HG03469 (cell line): Measurements from ENCODE around the gene FMN2.
"Not testable (repeated sequence)": the region's sequence is repeated elsewhere in the genome, so short reads cannot be mapped to it uniquely, and the experiment has no call there.

ENCODE experiments used
- ATAC-seq: cut with Tn5 transposase; IDR thresholded peaks from one replicate; pipeline ENCODE4 v1.9.1; 2021; ENCODE audit warnings: mild to moderate bottlenecking, moderate library complexity, moderate number of reproducible peaks; ENCODE audit not compliant: unreplicated experiment

The FMN2 gene

DNA sequence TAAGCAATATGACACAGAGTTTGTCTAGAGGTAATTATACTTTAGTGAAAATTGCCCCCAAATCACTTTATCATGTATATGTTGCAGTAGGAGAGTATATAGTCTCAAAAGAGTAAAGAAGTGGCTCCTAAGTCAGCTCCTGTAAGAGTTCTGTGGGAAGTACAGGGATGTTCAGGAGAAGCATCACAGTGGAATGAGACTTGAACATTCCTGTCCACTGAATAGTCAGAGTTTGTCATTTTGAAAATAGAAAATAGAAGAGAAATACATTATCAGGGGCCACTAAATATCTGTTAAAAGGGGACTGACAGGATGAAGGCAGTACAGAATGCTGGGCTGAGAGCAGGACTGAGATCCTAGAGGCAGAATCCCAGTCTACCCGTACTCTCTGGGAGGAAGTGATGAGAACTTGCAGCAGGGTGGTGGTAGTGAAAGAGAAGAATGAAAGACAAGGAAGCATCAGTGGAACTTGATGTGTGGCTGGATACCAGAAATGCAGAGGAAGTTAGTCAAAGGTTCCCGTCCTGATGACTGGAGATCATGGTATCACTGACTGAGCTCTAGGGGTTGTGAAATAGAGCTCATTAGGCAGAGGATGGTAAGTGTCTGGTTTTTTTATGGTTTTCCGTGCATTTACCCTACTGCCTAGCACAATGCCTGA lies 153.4 kb downstream of the FMN2 start:
- no peak for ATAC-seq

DNA sequence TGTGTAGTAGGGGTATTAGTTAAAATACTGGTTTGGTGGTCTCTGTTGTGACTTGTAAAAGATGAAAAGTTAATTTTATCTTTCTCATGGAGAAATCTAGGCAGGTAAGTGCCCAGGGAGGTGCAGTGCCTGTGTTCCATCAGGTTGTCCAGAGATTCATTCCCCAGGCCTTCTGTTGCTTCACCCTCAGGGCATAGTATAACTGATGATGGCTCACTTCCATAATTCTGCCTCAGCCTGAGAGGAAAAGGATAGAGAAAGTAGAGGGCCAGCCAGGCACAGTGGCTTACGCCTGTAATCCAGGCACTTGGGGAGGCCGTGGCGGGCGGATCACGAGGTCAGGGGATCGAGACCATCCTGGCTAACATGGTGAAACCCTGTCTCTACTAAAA lies 153.9 kb downstream of the FMN2 start:
- no peak for ATAC-seq

DNA sequence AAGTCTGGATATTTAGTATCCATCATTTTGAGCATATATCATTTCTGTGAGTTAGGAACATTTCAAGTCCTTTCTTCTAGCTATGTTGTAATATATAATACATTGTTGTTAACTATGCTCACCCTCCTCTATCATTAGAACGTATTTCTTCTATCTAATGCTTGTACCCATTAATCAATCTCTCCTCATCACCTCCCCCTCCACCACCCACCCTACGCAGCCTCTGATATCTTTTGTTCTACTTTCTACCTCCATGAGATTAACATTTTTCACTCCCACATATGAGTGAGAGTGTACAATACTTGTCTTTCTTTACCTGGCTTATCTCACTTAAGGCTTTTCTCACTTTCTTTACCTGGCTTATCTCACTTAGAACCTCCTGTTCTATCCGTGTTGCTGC lies 156.2 kb downstream of the FMN2 start:
- no peak for ATAC-seq

DNA sequence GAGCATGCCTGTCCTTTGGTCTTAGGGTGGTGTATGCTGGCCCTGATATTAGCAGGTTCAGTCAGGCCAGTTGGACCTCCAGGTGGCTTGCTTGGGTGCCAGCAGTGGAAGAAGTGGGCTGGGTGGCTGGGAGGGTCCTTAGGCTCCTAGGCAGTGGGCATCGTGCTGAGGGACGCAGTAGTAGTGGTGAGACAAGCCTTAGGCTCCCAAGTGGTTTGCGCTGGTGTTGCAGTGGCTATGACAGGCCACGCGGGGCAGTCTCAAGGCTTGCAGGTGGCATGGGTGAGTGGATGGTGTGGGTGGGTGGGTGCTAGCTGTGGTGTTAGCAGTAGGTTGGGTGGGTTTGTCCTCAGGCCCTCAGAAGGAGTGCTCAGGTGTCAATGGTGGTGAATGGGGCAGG lies 162.3 kb downstream of the FMN2 start:
- no peak for ATAC-seq

DNA sequence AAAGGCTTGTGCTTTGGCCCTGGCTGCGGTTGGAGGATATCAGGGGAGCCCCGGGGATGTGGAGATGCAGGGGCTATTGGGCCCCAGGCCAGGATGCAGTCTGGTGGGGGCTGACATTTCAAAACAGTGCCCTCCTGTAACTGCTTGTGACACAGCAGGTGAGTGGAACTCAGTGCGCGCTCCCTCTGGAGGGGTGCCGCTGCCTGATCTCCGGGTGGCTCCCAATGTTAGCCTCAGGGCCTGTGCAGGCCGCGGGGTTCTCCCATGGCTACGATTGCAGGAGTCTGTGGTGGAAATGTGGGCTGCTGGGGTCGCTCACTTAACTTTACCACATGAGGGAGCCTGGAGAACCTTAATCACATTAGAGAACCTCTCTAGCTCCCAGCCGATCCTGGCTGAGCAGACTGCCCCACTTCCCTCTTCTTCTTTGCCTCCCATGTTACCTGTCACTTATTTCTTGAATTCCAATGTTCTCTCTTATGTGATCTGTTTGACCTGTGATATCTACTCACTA lies 163.2 kb downstream of the FMN2 start:
- ATAC-seq, result no peak

DNA sequence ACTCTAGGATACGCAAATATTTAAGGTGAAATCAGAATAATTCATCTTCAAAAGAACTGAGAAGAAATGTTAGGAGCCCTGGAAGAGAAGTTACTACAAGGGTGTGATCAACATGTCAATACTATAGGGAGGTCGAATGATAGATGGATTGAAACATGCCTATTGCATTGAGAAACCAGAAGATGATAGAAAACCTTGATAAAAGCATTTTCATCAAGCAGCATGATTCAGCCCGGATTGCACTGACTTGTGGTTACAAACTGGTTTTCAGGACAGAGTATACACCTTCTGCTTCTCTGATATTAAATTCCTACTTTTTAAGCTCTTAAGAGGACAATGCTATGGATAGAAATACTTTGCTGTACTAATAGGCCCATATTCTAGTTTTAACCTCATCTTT lies 164.2 kb downstream of the FMN2 start:
- ATAC-seq, result no peak

DNA sequence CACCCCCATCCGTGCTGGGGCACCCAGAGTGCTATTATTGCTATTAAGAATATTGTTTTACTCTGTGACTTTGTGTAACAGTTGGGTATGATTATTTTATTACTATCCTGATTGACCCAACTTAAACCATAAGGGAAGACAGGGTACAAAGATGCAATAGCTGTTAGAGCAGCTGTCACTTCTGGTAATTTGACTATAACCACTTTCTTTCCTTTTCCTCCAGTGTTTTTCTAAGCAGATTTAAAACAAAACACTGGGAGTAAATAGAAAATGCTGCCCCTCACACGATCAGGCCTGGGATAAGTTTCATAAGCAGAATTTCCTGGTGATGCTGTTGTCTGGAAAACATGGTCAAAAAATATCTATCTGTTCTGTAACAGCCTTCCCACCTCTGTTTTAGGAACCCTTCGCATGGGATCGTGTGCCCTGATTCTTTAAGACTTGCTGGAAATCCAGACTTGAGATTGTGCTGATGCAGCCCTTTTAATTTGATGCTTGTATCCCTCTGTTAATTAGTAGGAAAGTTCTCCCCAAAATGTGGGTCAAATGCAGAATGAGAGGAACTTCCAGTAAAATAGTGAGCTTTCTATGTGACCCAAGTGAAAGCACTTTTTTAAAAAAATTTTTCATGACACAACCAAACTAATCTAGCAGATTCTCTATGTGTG lies 165.3 kb downstream of the FMN2 start:
- no peak for ATAC-seq

DNA sequence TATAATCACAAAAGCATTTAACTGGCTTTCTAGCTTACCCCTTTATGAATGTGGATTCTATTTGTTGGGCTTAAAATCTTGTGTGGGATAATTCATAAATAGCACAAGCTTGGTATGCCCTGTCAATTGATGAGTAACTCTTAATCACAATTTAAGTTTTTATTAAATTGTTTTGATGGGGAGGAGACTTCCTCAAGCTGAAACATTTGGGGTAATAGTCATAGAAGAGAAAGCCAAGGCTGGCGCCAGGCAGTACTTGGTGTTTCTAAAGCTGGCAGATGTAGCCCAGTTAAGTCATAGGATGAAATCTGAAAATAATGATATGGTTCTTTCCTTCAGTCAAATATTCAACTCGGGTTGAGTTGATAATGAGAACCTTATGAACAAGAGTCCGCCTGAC lies 167.2 kb downstream of the FMN2 start:
- ATAC-seq, result no peak

DNA sequence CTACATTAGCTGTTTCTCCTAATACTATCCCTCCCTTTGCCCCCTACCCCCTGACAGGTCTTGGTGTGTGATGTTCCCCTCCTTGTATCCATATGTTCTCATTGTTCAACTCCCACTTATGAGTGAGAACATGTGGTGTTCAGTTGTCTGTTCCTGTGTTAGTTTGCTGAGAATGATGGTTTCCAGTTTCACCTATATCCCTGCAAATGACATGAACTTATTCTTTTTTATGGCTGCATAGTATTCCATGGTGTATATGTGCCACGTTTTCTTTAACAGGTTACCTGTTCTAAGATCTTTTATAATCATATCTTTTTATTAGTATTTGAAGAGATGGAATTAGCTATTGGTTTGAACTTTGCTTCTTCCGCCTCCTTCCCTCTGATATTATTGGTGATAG lies 172.8 kb downstream of the FMN2 start:
- not testable (repeated sequence) for ATAC-seq

DNA sequence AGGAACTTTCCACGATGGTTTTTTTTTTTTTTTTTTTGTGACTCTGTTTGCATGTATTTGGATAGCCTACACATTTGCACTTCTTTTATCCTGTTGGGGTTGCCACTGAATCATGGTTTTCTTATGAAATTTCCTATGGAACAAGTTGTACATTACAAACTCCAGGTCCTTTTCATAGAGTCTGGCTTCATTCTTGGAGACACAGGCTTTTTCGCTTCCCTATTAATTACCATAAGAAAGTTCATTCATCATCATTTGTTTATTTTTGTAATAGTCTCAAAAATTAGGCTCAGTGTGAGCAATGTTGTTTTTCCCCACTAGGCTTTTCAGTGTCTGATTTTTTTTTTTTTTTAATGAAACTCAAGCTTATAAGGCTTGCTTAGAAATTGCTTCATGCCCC lies 179.4 kb downstream of the FMN2 start:
- ATAC-seq, result no peak

DNA sequence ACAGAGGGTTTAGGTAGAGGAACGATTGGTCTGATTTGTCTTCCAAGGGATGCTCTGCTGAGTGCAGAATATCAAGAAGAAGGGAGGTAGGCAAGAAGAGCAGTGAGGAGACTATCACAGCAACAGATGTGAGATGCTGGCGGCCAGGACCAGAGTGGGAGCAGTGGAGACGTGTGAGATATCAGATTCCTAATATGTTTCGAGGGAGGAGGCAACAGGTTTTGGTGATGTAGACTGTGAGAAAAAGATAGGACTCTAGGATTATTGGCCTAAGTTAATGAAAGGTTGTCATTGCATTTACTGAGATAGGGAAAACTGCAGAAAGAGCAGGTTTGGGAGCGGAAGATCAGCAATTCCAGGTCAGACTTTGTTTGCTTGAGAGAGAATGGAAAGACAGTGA lies 182.9 kb downstream of the FMN2 start:
- no peak for ATAC-seq

DNA sequence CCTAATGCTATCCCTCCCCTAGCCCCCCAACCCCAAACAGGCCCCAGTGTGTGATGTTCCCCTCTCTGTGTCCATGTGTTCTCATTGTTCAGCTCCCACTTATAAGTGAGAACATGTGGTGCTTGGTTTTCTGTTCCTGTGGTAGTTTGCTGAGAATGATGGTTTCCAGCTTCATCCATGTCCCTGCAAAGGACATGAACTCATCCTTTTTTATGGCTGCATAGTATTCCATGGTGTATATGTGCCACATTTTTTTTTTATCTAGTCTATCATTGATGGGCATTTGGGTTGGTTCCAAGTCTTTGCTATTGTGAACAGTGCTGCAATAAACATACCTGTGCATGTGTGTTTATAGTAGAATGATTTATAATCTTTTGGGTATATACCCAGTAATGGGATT lies 183.5 kb downstream of the FMN2 start:
- not testable (repeated sequence) for ATAC-seq

DNA sequence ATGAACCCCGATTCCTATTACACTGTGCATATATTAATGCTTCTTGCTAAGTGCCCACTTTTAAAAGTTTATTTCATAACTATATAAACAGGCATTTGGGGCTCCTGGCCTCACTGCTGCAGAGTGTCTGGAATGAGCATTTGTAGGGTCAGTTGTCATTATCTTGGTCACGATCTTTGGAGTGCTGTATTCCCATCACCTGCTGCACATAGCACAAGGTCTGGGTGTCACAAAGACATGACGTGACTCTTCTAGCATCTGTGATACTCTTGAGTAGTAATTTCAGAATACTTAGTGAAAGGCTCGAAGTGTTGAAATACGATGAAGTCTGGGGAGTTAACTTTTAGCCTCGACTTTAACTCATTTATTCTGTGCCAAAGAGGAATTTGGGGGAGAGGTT lies 186.4 kb downstream of the FMN2 start:
- ATAC-seq, result no peak

DNA sequence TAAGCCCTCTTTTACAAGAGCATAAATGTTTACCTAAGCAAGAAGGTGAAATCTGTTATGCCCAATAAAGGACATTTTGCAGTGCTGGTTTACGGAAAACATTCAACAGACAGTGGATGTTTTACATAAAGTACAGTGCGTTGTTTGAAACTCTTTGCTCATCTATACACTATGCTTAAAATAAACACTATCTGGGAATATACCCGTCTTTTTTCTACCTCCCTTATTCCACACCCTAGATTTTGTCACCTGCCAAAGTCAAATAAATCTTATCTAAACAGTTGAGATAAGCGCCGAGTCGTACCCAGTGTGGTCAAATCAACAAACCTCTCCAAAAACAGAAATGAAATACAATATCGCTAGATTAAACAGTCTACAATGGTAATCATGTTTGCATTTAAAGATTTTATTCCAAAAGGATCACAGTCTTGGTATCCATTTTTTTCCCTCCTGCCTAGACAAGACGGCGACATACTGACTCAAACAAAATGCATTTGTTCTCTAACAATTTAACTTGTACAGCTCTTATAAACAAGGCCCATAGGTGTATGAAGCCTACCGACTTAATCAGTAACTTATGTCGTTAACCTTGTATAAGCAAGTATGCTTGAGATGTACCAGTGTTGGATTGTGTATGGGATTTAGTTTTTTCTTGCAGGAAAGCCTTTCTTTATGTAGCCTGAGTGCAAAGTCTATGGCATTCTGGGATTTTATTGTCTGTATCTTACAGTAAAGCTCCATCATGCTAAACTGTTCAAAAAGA lies 189.1 kb downstream of the FMN2 start:
- no peak for ATAC-seq

DNA sequence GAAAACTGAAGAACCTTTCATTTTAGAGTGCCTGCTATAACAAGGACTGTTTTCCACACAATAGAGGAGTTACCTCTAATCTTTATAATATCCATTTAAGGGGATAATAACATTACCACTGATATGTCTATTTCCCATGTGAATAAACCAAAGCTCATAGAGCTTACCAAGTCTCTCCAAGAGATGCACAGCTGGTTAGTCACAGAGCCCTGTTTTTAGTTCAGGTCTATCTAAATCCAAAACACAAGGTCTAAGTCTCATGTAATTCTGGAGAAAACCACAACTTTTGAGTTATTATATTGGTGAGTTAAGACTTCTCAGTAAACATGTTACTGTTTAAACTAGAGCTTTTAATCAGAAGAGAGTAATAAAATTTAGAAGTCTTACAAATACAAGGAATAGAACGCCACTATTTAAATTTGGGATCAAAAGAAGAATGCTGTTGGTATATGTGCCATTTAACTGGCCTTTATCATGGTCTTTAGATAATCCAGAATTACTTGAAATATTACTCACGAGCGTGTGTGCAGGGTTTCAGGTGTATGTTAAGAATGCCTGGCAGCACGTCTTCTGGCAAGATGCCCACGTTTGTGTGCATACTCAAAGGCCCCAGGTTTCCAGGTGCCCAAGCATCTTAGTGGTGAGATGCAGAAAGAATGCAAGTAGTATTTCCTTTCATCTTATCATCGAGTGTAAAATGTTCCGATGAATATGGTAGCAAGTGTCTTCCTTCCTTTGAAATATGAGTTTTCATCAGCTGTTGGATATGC lies 190.6 kb downstream of the FMN2 start:
- no peak for ATAC-seq

DNA sequence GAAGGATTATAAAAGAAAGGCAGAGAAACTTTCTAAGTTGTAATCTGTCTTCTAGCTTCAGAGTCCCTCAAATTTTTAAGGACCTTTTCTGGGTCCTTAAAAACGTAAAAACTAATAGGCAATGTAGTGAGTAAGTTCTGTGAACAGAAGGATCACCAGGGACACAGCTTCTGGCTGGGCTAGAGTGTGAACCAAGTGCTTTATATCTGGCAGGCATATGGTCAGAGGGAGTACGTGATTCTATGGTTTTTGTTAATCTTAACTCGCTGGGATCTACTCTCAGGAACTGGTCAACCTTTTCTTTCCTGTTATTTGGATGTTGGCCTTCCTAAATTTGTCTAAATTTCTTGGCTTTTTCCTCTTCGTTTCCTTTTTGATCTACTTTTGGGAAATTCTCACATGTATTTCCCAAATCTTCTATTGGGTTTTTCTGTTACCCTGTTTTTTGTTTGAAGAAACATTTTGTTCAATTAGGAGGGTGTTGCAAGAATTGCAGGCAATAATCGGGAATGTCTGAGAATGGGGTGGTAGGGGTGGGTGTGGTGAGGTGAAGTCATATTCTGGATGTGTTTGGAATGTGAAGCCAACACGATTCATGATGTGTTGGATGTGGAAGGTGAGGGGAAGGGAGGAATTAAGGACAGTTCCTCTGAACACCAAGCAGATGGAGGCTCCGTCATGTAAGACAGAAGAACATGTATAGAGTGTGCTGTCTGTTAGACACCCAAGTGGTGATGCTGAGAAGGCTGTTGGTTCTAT lies 193.2 kb downstream of the FMN2 start:
- no peak for ATAC-seq

DNA sequence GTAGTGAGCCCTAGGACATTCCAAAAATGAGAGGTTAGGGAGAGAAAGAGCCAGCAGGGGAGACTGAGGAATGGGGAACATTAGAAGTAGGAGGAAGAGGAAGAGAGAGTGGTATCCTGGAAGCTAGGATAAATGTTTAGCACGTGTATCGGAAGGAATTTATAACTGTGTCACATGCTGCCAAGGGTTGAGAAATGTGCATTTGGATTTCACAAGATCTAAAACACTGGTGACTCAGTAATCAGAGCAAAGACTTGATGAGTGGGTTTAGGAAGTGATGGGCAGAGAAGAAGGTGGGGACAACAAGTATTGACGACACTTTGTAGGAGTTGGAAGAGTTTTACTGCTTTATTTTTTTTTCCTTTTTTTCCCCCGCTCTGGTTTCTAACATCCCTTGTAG lies 193.9 kb downstream of the FMN2 start:
- no peak for ATAC-seq

DNA sequence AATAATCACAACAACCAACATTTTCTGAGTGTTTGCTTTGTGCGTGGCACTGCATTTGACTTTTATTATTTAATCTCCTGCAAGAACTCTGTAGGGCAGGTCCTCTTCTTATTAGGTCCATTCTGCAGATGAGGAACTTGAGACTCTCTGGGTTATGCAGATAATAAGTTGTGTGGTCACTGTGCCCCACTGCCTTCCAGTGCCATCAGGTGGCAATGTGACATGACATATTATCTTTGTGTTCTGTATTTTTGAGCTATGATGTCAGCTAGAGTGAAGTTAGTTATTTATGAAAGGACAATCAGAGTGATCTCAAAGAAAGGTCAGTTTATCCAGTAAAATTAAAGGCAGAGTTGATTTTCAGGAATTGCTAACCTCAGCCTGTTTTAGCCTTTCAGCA lies 196.0 kb downstream of the FMN2 start:
- ATAC-seq, result no peak

DNA sequence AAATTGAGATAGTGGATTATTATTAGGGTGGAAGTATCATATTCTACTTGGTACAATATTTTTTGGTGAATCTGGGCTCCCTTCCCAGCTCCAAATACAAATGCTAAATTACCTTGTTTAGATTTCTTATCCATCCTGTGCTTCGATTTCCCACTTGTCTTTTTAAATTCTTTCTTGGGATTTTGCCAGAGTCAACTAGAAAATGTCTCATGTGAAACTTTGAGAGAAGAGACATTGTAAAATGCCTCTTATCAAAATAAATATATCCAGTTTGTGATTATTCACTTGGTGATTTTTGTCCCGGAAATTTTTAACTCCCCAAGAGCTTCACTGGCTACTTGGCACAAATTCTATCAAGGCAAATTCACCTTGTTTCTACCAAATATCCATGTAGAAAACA lies 202.0 kb downstream of the FMN2 start:
- no peak for ATAC-seq

DNA sequence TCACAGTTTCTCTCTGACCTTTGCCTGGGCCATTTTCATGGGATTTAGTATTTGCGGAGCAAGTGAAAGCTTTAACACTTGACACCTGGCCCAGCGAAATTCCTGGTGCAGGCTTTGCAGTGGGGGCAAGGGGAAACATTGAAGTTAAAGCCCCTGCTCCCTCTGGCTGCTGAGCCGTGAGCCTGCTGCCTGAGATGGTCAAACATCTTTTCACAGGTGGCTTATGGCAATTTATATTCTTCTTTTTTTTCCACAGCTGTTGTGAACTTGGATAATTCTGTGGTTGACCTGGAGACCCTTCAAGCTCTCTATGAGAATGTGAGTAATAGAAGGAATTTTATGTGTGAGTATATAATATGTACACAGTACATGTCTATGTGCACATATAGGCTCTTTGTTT lies 202.9 kb downstream of the FMN2 start:
- no peak for ATAC-seq

DNA sequence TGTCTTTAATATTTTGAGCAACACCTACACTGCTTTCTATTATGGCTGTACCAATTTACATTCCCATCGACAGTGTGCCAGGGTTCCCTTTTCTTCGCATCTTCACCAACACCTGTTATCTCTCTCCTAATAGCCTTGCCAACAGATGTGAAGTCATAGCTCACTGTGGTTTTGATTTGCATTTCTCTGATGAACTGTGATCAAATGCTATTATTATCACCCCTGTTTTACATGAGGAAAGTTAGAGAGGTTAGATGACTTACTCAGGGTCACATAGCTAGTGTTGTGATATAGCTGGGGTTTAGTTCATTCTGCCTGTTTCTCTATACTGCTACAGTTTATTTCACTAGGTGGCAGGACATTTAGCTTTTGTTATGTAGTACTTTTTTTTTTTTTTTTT lies 204.1 kb downstream of the FMN2 start:
- ATAC-seq, result no peak
